Measurements from ENCODE around the gene CDCA5. TPM values are rescaled to one million over a fixed set of nuclear protein-coding genes. Genes with fewer than 3 reads are reported as not detected.

CDCA5 gene
- total RNA-seq, 1 experiment from 2014 or later: 72.1 TPM

DNA sequence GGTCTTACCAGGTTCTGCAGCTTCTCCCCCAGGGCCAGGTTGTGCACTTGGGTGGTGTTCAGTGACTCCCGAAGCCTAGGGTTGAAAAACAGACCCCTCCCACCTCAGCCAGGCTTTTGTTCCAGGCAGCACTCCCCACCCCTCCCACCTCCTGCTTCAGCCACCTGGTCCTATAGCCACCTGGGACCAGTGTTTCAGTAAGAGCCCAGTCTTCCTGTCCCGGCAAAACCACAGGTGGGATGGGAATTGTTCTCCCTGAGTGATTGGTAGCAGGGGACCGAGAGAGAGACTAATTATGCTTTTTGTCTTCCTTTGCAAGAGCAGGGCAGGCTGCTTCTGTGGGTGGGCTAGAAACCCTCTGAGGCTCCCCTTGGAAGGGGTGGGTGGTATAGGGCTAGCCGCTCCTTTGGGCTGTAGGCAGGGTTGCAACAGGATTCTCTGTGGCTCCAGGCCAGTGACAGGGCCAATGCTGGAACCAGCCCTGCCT is 17.0 kb downstream of the CDCA5 start:
- no peak overlapping the region for H3K4me3 ChIP-seq (replicated peaks in 1 of 2; ENCODE audit: low read depth in 1 of 2, low read length in 2 of 2)
- H3K4me2 ChIP-seq (ENCODE audit: low read length): no peak overlapping the region
- no peak overlapping the region for H3K9ac ChIP-seq (ENCODE audit: low read length)
- H3K27me3 ChIP-seq (ENCODE audit: insufficient read depth, low read length): no peaks in the 10 kb centered on the region
- H3K4me1 ChIP-seq (ENCODE audit: control insufficient read depth in 1 of 2, insufficient read depth in 2 of 2, low read length in 2 of 2): no peaks in the 10 kb centered on the region
- CTCF ChIA-PET: no interaction called here
- no peaks in the 10 kb centered on the region for H4K20me1 ChIP-seq (ENCODE audit: insufficient read depth)
- RAD21 ChIA-PET (ENCODE audit: low non-redundant PET in 1 of 2, low total read pairs in 2 of 2, uncharacterized antibody in 2 of 2, unreplicated experiment in 2 of 2): no interaction called here
- ATAC-seq (no peak), DNase-seq (ENCODE audit: low read depth, low spot score) (no peak)
- intact Hi-C loops (cut with micrococcal nuclease): no loop called here
- no peaks in the 10 kb centered on the region for H3K79me2 ChIP-seq (ENCODE audit: insufficient read depth, low read length)
- TF ChIP-seq, protein P1, sequence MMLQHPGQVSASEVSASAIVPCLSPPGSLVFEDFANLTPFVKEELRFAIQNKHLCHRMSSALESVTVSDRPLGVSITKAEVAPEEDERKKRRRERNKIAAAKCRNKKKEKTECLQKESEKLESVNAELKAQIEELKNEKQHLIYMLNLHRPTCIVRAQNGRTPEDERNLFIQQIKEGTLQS (IDR thresholded peaks at IDR 0.05): no peak
- TF ChIP-seq YY1 (IDR thresholded peaks at IDR 0.05; ENCODE audit: extremely low read depth, insufficient replicate concordance, low read depth, low read length) (no peak), SP1 (IDR thresholded peaks at IDR 0.05; ENCODE audit: low read depth) (no peak), RAD21 (IDR thresholded peaks at IDR 0.05; ENCODE audit: low read depth) (no peak), REST (IDR thresholded peaks at IDR 0.05; ENCODE audit: low read depth) (no peak)
- no peaks in the 10 kb centered on the region for H3K9me2 ChIP-seq (ENCODE audit: insufficient read depth)
- no peak overlapping the region for H2AFZ ChIP-seq (ENCODE audit: low read depth, low read length, poor library complexity, severe bottlenecking)
- H3K9me3 ChIP-seq (ENCODE audit: control insufficient read depth in 1 of 2, insufficient read depth in 1 of 2, low read depth in 1 of 2, low read length in 2 of 2): no peaks in the 10 kb centered on the region
- no TSS peak for BruUV-seq (replicated peaks)
- POLR2A ChIA-PET: no interaction called here
- H3K27ac ChIP-seq (ENCODE audit: low read depth, low read length): no peak overlapping the region
- no peaks in the 10 kb centered on the region for H3K36me3 ChIP-seq (ENCODE audit: control insufficient read depth in 1 of 2, insufficient read depth in 2 of 2, low read length in 2 of 2)

DNA sequence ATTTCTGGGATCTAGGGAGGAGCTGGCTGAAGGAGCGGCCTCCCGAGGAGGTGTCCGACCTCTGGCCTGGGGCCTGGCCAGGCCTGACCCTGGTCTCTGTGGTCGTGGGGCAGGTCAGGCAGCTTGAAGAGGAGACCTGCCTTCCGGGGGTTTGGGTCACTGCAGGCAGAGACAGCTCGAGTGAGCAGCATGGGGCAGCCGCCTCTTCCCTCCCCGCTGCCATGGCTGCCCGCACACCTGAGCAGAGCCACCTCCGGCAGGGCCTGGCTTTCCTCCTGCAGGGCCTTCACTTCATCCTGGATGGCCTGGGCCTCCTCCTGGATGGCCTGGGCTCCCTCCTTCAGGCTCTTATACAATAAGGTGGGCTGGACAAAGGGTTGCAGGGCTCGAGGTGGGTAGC is 17.5 kb downstream of the CDCA5 start:
- H3K36me3 ChIP-seq (ENCODE audit: control insufficient read depth in 1 of 2, insufficient read depth in 2 of 2, low read length in 2 of 2): no peaks in the 10 kb centered on the region
- no TSS peak for BruUV-seq (replicated peaks)
- H3K27me3 ChIP-seq (ENCODE audit: insufficient read depth, low read length): no peaks in the 10 kb centered on the region
- ChIA-PET POLR2A (no interaction called here), CTCF (no interaction called here), RAD21 (ENCODE audit: low non-redundant PET in 1 of 2, low total read pairs in 2 of 2, uncharacterized antibody in 2 of 2, unreplicated experiment in 2 of 2) (no interaction called here)
- H3K9me2 ChIP-seq (ENCODE audit: insufficient read depth): no peaks in the 10 kb centered on the region
- DNase-seq (ENCODE audit: low read depth, low spot score) (no peak), ATAC-seq (no peak)
- intact Hi-C loops (cut with micrococcal nuclease): no loop called here
- no peaks in the 10 kb centered on the region for H3K79me2 ChIP-seq (ENCODE audit: insufficient read depth, low read length)
- no peak overlapping the region for H3K4me2 ChIP-seq (ENCODE audit: low read length)
- H2AFZ ChIP-seq (ENCODE audit: low read depth, low read length, poor library complexity, severe bottlenecking): no peak overlapping the region
- H3K4me3 ChIP-seq (replicated peaks in 1 of 2; ENCODE audit: low read depth in 1 of 2, low read length in 2 of 2): no peak overlapping the region
- H3K9ac ChIP-seq (ENCODE audit: low read length): no peak overlapping the region
- H4K20me1 ChIP-seq (ENCODE audit: insufficient read depth): no peaks in the 10 kb centered on the region
- H3K27ac ChIP-seq (ENCODE audit: low read depth, low read length): no peak overlapping the region
- TF ChIP-seq ELF1 (IDR thresholded peaks at IDR 0.05; ENCODE audit: borderline replicate concordance, low read depth): no peak
- no peak for TF ChIP-seq ZNF274 (IDR thresholded peaks at IDR 0.05; ENCODE audit: low read depth, low read length)
- TF ChIP-seq, protein P2, sequence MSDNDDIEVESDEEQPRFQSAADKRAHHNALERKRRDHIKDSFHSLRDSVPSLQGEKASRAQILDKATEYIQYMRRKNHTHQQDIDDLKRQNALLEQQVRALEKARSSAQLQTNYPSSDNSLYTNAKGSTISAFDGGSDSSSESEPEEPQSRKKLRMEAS (IDR thresholded peaks at IDR 0.05): no peak
- TF ChIP-seq RAD21 (IDR thresholded peaks at IDR 0.05; ENCODE audit: low read depth): no peak
- TF ChIP-seq POLR2A (IDR thresholded peaks at IDR 0.05; ENCODE audit: borderline replicate concordance, extremely low read depth, insufficient read depth, insufficient read length): no peak
- no peak for TF ChIP-seq JUND (IDR thresholded peaks at IDR 0.05)
- no peak for TF ChIP-seq TCF7L2 (IDR thresholded peaks at IDR 0.05; ENCODE audit: borderline replicate concordance, extremely low read depth, insufficient read depth, insufficient read length)
- TF ChIP-seq EZH2phosphoT487 (IDR thresholded peaks at IDR 0.05; ENCODE audit: borderline replicate concordance): no peak
- no peak for TF ChIP-seq EZH2 (IDR thresholded peaks at IDR 0.05)
- H3K4me1 ChIP-seq (ENCODE audit: control insufficient read depth in 1 of 2, insufficient read depth in 2 of 2, low read length in 2 of 2): no peaks in the 10 kb centered on the region
- no peaks in the 10 kb centered on the region for H3K9me3 ChIP-seq (ENCODE audit: control insufficient read depth in 1 of 2, insufficient read depth in 1 of 2, low read depth in 1 of 2, low read length in 2 of 2)
